ENCODE measurements around the gene HMGXB3.

DNA sequence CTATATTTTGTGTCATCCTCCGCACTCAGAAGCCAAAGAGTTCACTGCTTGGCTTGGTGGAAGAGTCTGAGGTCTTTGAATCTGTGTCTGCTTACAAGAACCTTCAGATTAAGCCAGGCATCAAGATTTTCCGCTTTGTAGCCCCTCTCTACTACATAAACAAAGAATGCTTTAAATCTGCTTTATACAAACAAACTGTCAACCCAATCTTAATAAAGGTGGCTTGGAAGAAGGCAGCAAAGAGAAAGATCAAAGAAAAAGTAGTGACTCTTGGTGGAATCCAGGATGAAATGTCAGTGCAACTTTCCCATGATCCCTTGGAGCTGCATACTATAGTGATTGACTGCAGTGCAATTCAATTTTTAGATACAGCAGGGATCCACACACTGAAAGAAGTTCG, 19.3 kb upstream of the HMGXB3 start:
- TF ChIP-seq, protein P1, sequence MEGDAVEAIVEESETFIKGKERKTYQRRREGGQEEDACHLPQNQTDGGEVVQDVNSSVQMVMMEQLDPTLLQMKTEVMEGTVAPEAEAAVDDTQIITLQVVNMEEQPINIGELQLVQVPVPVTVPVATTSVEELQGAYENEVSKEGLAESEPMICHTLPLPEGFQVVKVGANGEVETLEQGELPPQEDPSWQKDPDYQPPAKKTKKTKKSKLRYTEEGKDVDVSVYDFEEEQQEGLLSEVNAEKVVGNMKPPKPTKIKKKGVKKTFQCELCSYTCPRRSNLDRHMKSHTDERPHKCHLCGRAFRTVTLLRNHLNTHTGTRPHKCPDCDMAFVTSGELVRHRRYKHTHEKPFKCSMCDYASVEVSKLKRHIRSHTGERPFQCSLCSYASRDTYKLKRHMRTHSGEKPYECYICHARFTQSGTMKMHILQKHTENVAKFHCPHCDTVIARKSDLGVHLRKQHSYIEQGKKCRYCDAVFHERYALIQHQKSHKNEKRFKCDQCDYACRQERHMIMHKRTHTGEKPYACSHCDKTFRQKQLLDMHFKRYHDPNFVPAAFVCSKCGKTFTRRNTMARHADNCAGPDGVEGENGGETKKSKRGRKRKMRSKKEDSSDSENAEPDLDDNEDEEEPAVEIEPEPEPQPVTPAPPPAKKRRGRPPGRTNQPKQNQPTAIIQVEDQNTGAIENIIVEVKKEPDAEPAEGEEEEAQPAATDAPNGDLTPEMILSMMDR (IDR thresholded peaks at IDR 0.05): no peak
- TF ChIP-seq EZH2 (IDR thresholded peaks at IDR 0.05) (no peak), EZH2phosphoT487 (IDR thresholded peaks at IDR 0.05) (no peak)

All from neural progenitor cell (in vitro differentiated cells).